NCI-H82 treated with DMSO at 0.1 percent for 48 hours (cell line): ENCODE measurements around the gene CLDN9.

ENCODE experiments used
- DNase-seq: peaks from one replicate; lab custom pipeline; 2025; ENCODE audit not compliant: unreplicated experiment; lab: John Stamatoyannopoulos, UW

The CLDN9 gene

DNA sequence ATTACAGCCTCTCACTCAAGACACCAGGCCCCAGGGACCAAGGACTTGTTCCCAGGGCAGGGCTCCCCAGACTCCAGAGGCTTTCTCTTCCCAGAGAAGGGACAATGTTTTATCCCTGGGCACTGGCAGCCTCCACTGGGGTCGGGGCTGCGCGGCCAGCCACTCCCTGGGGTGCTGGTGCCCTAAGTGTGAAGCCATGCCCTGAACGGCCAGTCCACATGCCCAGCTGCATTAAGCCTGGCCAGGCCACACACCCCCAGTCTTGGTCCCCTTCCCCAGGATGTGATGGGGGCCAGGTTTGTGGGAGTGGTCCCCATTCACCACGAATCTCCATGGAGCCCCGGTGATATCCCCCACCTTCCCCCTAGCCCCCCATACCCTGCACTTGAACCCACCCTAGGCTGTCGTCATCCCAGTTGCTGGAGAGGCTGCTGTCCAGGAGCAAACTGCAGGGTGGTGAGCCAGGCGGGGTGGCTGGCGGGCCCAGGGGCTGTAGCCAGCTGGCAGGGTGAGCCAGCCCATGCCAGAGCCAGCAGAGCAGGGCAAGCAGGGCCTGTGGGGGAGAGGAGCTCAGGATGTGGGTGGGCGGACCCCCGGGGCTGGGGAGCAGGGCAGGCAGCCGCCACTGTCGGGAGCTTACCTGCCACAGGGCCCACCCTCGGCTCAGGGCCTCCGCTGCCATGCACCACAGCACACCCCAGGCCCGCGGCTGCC is 39.0 kb upstream of the CLDN9 start:
- no peak for DNase-seq

DNA sequence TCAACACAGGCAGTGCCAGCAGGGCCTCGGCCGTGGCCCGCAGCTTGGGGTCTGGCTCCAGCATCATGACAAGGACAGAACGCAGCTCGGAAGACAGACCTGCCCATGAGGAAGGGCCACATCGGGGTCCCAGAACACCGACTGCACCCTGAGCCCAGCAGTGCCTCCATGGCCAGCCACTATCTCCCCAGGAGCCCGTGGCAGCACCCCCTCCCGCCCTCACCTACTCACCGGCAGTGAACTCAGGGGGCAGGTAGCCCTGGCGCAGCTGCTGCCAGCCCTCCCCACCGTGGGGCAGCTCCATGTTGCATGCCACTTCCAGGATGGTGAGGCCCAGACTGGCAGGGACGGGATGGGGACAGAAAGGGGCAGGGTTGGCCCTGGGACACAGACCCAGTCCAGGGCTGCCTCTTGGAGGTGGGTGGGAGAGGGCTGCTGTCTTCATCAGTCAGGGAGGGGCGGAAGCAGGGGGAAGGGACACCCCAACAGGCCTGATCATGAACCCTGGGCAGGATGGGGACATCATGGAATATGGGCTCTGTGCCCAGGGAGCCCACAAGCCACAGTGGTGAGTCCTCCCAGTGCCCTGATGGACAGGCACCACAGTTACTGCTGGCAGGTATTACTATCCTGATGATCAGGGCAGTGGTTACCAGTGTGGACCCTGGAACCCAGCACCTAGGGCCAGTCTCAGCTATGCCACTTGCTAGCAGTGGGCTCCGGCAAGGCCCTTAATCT is 38.2 kb upstream of the CLDN9 start:
- DNase-seq, result no peak

DNA sequence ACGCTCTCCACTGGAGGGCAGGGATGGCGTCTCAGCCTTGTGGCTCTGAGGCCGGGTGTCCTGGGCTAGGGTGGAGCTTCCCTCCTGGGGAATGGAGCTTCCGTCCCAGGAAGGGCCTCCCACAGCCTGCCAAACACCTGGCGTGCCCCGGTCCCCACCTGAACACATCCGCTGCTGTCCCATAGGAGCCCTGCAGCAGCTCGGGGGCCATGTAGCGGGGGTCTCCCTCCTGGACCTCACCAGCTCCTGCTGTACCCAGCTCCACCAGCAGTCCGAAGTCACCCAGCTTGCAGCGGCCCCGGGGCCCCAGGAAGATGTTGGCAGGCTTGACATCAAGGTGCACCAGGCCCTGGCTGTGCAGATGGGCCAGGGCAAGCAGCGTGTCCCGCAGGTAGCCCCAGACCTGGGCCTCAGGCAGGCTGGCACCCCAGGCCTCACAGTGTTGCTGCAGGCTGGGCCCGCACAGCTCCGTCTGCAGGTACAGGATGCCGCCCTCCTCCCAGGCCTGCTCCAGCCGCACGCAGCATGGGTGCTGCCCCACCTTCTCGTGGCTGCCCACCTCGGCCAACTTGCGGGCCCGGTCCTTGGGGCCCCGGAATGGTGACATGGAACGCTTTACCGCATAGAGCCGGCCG is 37.4 kb upstream of the CLDN9 start:
- DNase-seq, result no peak

DNA sequence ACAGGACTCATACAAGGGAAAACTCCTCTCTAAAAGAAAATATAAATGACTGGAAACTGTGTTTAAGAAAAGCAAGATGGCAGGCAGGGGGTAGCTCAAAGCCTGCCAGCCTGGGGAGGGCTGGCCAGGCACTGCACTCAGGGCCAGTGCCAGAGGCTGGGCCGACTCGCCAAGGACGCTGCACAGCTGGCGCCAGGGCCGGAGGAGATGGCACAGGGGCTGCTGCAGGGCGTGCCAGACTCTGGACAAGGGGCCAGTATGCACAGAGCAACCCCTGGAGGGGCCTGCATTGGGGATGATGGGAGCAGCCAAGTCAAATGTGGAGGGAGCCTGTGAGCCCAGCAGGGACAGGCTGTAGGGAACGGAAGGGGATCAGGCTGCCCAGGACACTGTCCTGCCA is 36.5 kb upstream of the CLDN9 start:
- no peak for DNase-seq

DNA sequence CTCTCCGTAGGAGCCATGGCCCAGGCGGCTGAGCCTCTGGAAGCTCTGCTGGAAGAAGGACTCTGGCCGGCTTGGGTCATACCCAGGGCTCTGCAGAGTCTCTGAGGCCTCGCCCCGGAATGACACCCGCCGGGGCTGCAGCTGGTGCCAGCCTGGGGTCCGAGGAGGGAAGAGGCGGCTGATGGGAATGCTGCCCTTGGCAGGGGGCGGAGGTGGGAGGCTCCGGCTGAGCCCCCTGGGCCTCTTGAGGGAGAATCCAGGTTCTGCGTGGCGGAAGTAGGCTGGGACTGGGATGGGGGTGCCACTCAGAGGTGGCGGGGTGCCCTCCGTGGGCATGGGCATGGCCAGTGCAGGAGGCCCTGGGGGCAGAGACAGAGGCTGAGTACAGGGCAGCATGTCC is 36.0 kb upstream of the CLDN9 start:
- no peak for DNase-seq

DNA sequence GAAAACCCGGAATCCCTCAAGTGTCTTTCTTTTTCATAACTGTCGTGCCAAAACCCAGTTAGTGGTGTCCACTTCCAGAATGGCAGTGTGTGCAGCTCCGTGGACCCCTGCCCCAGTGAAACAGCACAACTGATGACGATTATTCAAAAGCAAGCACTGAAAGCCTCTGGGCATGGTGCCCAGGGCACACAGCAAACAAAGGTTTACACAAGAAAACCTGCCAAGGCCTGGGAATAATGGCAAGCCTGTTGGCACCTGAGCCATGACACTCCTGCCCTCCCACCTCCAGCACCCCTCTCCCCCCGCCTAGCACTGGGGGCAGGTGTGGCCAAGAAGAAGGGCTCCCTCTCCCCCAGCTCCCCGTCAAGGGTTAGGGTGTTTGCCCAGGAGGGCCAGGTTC is 35.3 kb upstream of the CLDN9 start:
- DNase-seq, result no peak

DNA sequence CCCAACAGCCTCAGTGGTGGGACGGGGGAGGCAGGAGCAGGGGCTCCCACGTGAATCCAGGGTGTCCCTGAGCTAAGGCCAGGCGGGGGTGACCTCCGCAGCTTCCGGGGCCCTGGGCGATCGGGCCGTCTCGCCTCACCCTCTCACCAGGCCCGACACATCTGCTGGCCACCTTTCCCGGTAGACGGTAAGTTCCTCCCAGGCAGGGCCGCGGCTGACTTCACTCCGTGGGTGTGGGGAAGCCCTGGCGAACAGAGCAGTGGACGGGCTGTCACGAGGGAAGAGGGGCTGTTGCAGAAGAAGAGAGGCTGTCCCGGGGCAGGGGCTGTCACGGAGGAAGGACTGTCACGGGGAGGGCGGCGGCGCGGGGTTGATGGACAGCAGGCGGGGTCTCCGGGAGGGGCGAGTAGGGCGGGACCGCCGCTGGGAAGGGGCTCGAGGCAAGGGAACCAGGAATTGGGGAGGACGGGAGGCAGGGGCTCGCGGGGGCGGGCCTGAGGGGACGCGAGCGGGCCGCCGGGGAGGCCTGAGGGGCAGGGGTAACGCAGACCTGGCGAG is 33.0 kb upstream of the CLDN9 start:
- no peak for DNase-seq

DNA sequence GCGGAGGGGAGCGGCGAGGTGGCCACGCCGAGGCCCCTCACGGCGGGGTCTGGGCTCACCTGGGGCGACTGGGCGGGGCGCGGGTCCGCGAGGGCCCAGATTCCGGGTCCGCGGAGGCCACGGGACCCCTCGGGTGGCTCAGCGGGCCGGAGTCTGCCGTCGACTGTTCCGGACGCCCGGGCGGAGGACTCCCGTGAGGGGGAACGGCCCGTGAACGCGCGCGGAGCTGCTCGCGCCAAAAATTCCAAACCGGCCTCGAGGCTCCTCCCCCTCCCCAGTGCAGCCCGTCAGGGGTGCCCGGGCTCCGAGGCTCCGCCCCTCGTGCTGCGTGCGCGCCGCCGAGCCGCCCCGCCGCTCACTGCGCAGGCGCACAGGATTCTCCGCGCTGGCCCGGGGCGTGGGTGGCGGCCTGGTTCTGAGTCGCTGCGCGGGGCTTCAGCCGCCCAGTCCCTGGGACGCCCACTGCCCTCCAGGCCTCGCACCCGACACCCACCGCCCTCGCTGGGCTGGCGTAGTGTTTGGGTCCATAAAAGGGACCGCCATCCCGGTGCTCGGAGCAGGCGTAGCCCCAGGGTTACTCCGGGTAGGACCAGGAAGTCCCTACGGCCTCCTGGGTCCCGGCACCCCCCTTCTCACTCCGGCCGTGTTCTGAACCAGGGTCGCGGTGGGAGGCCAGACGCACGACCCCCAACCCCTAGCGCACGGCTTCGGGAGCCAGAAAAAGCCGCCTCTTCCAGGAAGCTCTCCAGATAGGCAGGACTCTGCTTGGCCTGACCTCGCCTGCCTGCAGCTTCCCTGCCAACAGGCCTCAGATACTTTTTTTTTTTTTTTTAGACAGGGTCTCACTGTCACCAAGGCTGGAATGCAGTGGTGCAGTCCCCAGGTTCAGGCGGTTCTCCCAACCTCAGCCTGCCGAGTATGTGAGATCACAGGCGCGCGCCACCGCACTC is 32.2 kb upstream of the CLDN9 start, which contains the start of gene PKMYT1:
TSS of gene PKMYT1 (minus strand) at position 220 of the 950 bp plus-strand sequence. CDS start 789 bp downstream, outside the sequence.
- peak; percentile 56 for DNase-seq

DNA sequence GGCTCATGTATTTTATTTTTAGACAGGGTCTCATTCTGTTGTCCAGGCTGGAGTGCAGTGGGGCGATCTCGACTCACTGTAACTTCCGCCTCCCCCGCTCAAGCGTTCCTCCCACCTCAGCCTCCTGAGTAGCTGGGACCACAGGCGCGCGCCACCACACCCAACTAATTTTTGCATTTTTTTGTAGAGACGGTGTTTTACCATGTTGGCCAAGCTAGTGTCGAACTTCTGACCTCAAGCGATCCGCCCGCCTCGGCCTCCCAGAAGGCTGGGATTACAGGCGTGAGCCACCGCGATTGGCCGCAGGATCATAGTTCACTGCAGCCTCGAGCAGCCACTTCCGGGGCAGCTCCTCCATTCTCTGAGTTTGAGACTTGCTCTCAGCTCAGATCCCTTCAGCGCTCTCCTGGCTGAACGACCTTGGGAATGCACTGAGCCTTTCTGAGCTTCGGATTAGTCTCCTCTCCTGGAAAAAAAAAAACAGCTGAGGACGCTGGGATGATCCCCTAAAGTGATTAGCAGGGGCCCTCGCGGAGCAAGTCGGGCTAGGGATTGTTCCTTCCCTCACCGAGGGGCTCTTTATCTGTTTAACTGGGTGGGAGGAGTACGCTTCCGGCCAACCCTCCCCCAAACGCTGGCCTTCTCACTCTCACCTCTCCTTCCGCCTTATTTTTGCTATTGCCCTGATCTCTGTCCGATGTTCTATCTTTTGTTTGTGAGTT is 31.4 kb upstream of the CLDN9 start:
- DNase-seq, result peak; percentile 93

DNA sequence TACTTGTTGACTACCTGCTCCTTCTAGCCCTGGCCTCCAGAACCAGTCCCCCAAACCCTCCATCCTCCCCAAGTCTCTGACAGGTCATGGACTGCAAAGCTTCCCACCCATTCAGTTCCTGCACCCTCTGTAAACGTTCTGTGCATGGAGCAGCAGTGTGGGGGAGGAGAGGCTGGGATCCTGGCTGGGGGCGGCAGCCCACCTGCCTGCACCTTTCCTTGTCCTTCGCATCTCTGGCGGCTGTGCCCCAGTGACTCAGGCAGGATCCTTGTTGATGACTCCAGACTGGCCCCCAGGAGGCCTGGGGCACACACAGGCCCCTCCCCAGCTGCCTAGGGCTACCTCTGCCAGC is 30.8 kb upstream of the CLDN9 start:
- no peak for DNase-seq

DNA sequence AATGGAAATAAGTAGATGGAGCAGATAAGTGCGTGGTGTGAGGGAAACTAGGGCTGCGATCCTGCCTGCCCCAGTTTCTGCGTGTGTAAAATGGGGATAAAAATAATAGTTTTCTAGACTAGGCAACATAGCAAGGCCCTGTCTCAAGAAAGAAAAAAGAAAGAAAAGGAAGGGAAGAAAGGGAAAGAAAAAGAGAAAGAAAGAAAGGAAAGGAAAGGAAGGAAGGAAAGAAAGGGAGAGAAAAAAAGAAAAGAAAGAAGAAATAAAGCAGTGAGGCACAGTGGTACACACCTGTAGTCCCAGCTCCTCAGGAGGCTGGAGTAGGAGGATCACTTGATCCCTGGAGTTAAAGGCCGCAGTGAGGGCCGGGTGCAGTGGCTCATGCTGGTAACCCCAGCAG is 30.3 kb upstream of the CLDN9 start:
- DNase-seq, result no peak

DNA sequence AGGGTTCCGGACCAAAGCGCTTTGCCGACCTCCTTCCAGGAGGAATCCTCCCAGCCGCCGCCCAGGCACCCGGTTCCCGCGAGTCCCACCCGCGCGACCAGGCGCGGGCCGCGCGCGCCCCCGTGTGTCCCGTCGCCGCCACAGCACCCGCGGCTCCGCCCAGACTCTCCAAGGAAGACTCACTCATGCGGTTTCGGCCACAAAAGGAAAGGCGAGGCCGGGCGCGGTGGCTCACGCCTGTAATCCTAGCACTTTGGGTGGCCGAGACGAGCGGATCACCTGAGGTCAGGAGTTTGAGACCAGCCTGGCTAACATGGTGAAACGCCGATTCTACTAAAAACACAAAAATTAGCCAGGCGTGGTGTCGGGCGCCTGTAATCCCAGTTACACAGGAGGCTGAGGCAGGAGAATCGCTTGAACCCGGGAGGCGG is 29.0 kb upstream of the CLDN9 start:
- peak; percentile 60 for DNase-seq

DNA sequence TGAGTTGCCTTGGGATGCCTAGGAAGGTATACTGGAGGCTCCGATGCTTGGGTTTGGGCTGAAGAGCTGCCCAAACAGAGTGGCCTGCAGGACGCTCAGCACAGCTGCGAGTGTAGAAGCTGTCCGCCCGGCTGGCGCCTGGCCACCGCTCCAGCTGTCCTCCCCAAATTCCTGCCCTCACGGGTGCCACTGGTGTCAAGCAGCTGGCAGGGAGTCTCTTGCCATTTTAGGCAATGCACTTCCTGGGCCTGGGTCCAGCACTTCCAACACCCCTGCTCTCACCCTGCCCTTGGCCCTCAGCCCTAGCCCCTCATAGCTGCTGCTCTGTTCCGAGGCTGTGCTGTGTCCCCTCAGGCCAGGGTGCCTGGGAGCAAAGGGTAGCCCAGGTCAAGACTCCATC is 27.3 kb upstream of the CLDN9 start:
- no peak for DNase-seq

DNA sequence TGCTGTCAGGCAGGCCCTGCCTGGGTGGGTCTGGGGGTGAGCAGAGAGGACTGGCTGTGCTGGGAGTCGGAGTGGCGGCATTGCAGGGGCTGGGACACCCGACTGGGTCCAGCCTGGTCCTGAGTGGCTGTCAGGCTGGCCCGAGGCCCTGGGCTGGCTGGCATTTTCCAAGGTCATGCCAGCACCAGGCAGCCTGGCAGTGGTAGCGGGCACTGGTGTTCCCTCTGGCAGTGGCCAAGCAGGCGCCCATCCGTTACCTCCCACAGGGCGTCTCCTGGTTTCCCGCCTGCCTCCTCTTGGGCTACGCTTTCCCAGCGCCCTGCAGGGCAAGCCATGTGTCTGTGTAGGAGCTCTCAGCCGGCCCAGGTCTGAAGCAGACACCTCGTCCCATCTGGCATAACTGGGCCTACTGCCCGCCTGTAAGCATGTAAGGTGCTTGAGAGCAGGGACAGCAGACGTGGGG is 26.8 kb upstream of the CLDN9 start:
- DNase-seq, result no peak

DNA sequence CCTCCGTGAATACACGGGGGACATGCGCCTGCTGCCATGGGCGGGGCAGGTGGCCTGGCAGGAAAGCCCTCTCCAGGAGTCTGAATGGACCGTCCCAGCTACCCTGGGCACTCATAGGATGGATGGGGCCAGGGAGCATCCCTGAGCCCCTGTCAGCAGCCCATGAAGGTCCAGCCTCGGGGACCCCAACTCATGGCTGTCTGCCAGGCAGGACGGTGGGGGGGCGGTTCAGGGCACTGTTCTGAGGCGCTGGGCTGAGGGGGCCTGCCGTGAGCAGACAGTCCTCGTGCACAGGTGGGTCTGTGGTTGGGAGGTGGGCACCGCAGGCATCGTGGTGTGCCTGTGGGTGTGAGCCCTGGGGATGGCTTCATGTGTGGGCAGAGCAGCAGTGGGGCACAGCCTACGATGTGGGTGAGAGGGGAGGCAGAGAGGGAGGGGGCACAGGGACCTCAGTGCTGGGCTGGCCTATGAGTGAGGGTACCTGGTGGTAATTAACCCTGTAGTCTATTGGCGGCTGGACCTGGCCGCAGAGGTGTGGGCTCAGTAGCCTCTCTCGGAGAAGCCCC is 26.0 kb upstream of the CLDN9 start:
- no peak for DNase-seq

DNA sequence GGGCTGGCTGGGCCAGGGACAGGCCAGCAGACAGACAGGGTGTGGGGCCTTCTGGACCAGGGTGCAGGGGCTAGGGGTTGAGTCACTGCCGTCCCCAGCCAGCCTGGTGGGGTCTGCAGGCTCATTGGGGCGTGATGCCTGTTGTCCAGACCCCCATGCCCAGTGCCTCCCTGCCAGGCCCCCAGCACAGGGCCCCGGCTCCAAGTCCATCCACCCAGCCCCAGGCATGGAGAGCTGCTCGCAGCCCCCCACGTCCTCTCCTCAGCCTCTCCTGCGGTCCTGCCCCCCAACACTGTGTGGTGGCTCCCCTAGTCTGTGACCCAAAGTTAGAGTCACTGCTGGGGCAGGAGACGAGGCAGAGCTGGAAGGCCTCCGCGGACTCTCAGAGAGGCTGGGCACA is 25.4 kb upstream of the CLDN9 start:
- DNase-seq, result no peak

DNA sequence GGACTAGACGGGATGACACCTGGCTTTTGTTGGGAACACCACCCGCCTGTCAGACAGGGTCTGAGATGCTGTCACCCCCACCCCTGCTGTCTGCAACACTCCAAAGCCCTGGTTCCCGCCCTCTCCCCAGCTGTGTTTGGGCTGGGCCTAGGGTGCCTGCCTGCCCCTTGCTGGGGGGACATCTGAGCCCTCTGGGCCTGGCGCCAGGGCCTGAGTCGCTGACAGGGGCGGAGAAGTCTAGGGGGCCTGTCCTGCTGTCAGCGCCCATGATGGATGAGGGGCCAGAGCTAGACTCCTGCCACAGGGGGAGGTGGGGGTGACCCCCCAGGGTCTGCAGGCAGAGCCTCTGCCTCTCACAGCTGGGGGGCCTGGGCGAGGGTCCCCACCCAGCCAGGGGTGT is 24.9 kb upstream of the CLDN9 start:
- no peak for DNase-seq

DNA sequence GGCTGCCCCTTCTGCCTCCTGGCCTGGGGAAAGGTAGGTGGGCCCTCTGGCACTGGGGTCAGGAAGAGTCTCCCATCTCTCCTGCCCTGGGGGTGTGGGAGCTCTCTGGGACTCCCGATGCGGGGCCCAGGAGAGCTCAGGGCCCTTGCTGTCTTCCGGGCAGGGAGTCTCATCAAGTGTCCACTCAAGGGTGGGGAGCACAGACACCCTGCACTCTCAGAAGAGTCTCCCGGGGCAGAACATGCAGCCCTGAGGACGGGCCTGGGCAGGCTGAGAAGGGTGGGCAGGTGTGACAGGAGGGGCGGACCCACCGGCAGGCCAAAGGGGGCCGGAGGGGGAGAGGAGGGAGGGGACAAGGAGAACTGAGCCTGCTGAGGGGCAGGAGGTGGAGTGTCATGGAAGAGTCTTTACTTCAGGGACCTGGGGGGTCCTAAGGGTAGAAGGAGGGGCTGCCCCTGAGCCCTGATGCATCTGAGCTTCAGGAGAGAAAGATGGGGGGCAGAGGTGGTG is 24.1 kb upstream of the CLDN9 start:
- no peak for DNase-seq

DNA sequence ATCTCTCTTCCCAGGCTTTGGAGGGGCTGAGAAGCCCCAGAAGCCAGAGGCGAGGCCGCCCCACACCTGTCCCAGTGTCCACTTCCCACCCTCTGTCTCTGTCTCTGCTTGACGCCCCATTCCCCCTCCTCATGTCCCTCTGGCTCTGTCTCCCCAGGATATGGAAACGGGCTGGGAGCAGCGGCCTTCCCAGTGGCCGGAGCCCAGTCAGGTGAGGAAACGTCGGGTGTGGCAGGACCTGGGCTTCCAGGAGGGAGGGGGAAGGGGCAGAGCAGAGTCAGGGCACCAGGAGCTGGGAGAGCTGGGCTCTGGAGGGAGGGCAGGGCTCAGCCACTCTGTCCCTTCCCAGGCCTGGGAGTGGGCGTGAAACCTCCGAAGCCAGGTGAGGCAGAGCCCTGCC is 21.8 kb upstream of the CLDN9 start:
- no peak for DNase-seq
